Endothelial cell of umbilical vein (primary cell): Measurements from ENCODE around the gene ABTB2.

ENCODE experiments used
- GATA2 ChIP-seq: IDR thresholded peaks from 2 replicates; pipeline ENCODE4 v1.7.0; 2011; ENCODE audit warnings: low read depth, mild to moderate bottlenecking, moderate library complexity, mixed read lengths, low read length; ENCODE audit not compliant: insufficient read length, insufficient read depth
- JUN ChIP-seq: IDR thresholded peaks from 2 replicates; pipeline ENCODE4 v1.6.1; 2011; ENCODE audit warnings: borderline replicate concordance, low read depth; ENCODE audit not compliant: insufficient read length, insufficient read depth
- MYC ChIP-seq: IDR thresholded peaks from one replicate; pipeline ENCODE4 v1.6.1; 2011; ENCODE audit warnings: mild to moderate bottlenecking, low read depth, low read length
- POLR2A ChIP-seq: IDR thresholded peaks from 2 replicates; pipeline ENCODE4 v1.6.1; 2012; ENCODE audit warnings: low read depth, mild to moderate bottlenecking, control low read depth, low read length
- POLR2AphosphoS5 ChIP-seq: IDR thresholded peaks from 2 replicates; pipeline ENCODE4 v1.6.1; 2012; ENCODE audit warnings: low read depth, mild to moderate bottlenecking, control low read depth, low read length, moderate library complexity; ENCODE audit not compliant: insufficient read depth
- TF ChIP-seq, protein P1 (sequence below), 2 donors: IDR thresholded peaks; 1 replicate in 1 of 2; 2 replicates in 1 of 2; pipeline ENCODE4 v1.5.1; 2011; ENCODE audit warnings: low read length in 2 of 2, mild to moderate bottlenecking in 2 of 2, moderate library complexity in 2 of 2, control low read depth in 1 of 2, inconsistent platforms in 1 of 2, low read depth in 1 of 2; ENCODE audit not compliant: insufficient read depth in 1 of 2; ENCODE audit errors: extremely low read depth in 1 of 2
- TF ChIP-seq, protein P2 (sequence below): IDR thresholded peaks from 2 replicates; pipeline ENCODE4 v1.6.1; 2011; ENCODE audit not compliant: insufficient read depth, insufficient read length

DNA sequence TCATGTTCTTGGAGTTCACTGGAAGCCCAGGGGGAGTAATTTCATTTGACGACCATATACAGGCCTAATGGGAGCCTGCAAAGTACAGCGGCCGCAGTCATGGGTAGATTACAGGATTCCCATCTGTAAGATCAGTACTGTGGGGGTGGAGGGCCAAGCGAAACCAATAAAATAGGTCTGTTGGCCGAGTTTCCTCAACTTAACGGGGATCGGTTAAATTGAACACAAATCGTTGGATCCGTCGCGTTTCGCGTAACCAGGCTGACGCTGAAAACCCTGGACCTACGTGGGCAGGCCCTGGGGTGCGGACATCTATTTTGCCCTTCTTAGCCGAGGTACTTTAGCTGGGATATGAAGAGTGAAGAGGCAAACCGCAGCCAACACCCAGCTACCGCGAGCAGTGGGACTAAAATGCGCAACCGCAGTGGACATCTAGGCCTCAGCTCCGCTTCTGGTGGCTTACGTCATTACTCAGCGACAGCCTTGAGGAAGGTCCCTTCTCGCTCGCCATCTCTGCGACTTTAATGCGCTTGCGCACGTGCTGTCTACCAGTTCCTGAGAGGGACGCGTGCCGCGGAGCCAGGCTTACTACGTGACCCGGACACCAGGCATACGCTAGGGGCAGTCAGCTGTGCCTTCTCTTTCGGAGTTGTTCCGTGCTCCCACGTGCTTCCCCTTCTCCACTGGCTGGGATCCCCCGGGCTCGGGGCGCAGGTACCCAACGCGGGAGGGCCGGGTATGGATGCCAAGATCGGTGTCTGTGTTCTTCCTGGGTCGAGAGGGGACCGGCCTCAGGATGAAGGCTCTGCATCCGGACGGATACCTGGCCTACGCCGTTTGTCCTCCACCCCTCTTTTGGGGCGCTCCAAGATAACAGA is 252.5 kb downstream of the ABTB2 start, which contains the start of gene NAT10:
- TF ChIP-seq POLR2AphosphoS5: peak; percentile 100
- TF ChIP-seq POLR2A: peak; percentile 99
- TF ChIP-seq, protein P1, sequence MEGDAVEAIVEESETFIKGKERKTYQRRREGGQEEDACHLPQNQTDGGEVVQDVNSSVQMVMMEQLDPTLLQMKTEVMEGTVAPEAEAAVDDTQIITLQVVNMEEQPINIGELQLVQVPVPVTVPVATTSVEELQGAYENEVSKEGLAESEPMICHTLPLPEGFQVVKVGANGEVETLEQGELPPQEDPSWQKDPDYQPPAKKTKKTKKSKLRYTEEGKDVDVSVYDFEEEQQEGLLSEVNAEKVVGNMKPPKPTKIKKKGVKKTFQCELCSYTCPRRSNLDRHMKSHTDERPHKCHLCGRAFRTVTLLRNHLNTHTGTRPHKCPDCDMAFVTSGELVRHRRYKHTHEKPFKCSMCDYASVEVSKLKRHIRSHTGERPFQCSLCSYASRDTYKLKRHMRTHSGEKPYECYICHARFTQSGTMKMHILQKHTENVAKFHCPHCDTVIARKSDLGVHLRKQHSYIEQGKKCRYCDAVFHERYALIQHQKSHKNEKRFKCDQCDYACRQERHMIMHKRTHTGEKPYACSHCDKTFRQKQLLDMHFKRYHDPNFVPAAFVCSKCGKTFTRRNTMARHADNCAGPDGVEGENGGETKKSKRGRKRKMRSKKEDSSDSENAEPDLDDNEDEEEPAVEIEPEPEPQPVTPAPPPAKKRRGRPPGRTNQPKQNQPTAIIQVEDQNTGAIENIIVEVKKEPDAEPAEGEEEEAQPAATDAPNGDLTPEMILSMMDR (IDR thresholded peaks at IDR 0.05; ENCODE audit: extremely low read depth in 1 of 2, insufficient read depth in 1 of 2, low read depth in 1 of 2, low read length in 2 of 2): peak in 1 of 2 donors; percentile 16
- TF ChIP-seq MYC: peak; percentile 99
- TF ChIP-seq, protein P2, sequence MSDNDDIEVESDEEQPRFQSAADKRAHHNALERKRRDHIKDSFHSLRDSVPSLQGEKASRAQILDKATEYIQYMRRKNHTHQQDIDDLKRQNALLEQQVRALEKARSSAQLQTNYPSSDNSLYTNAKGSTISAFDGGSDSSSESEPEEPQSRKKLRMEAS: peak; percentile 99
- peak; percentile 37 for TF ChIP-seq JUN
- no peak for TF ChIP-seq GATA2
